Central memory CD8-positive, alpha-beta T cell (primary cell): Measurements from ENCODE around the gene ANKRD2.

Source experiments
- ATAC-seq: fragments of 150-1000 bp; cut with Tn5 transposase; replicated peaks from 2 replicates; pipeline ENCODE4 v1.10.0; 2022; ENCODE audit warnings: mild to moderate bottlenecking, moderate FRiP score, moderate number of reproducible peaks; ENCODE audit not compliant: poor library complexity, severe bottlenecking; ENCODE audit errors: extremely low read depth
- DNase-seq, 2 donors: peaks; one replicate each; pipeline ENCODE4 v3.0.0; 2021; ENCODE audit warnings: low spot score in 2 of 2
- H3K27ac Mint-ChIP-seq: one replicate; pipeline ENCODE4 v1.8.0; 2022; ENCODE audit warnings: low read depth, mild to moderate bottlenecking, moderate library complexity, mixed read lengths
- H3K27me3 Mint-ChIP-seq: one replicate; pipeline ENCODE4 v1.8.0; 2022; ENCODE audit warnings: mixed read lengths
- H3K36me3 Mint-ChIP-seq: one replicate; pipeline ENCODE4 v1.8.0; 2022; ENCODE audit warnings: mild to moderate bottlenecking, moderate library complexity, mixed read lengths; ENCODE audit not compliant: insufficient read depth
- H3K4me1 Mint-ChIP-seq: one replicate; pipeline ENCODE4 v1.8.0; 2022; ENCODE audit warnings: mixed read lengths
- H3K4me3 Mint-ChIP-seq: one replicate; pipeline ENCODE4 v1.8.0; 2022; ENCODE audit warnings: mild to moderate bottlenecking, moderate library complexity, mixed read lengths
- H3K9me3 Mint-ChIP-seq: one replicate; pipeline ENCODE4 v1.8.0; 2022; ENCODE audit warnings: mixed read lengths

ANKRD2 gene

DNA sequence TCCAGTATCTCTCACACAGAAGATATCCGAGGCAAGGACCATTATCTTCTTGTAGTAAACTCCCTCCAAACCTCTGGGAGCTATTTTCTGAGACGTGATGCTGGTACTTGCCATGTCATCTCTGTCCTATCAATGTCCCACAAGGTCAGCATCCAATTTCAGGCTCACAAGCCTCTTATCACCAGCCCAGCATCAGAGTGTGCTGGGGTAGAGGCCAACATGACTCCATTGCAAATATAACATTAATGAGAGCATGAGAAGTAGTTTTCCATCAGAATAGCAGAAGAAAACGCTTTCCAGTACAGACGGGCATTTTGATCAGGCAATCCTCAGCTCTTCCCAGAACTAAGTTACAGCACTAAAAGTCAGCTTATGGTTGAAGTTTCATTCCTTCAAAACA is 55.2 kb downstream of the ANKRD2 start:
- H3K27me3 Mint-ChIP-seq: no peaks in the 10 kb centered on the region
- no peak for DNase-seq
- no peak overlapping the region for H3K27ac Mint-ChIP-seq
- no peaks in the 10 kb centered on the region for H3K36me3 Mint-ChIP-seq
- H3K4me1 Mint-ChIP-seq: no peaks in the 10 kb centered on the region
- no peaks in the 10 kb centered on the region for H3K9me3 Mint-ChIP-seq
- ATAC-seq: no peak
- H3K4me3 Mint-ChIP-seq: no peak overlapping the region

GRCh38 chr10:97628228-97628627 is 55.6 kb downstream of the ANKRD2 start:
- DNase-seq: no peak
- H3K27me3 Mint-ChIP-seq: no peaks in the 10 kb centered on the region
- no peaks in the 10 kb centered on the region for H3K9me3 Mint-ChIP-seq
- no peak overlapping the region for H3K4me3 Mint-ChIP-seq
- H3K27ac Mint-ChIP-seq: no peak overlapping the region
- H3K4me1 Mint-ChIP-seq: peaks cover 3% of the 10 kb centered on the region
- ATAC-seq: no peak
- H3K36me3 Mint-ChIP-seq: peaks cover 1% of the 10 kb centered on the region

- no peak for DNase-seq
- H3K4me1 Mint-ChIP-seq: peaks cover 7% of the 10 kb centered on the region
- no peaks in the 10 kb centered on the region for H3K9me3 Mint-ChIP-seq
- ATAC-seq: no peak
- H3K27ac Mint-ChIP-seq: no peak overlapping the region
- H3K36me3 Mint-ChIP-seq: peaks cover 7% of the 10 kb centered on the region
- H3K4me3 Mint-ChIP-seq: no peak overlapping the region
- no peaks in the 10 kb centered on the region for H3K27me3 Mint-ChIP-seq
These were observed 56.7 kb downstream of the ANKRD2 start for GRCh38 chr10:97629289-97629688.

- H3K9me3 Mint-ChIP-seq: no peaks in the 10 kb centered on the region
- DNase-seq: no peak
- no peak overlapping the region for H3K27ac Mint-ChIP-seq
- no peak for ATAC-seq
- H3K36me3 Mint-ChIP-seq: peaks cover 7% of the 10 kb centered on the region
- no peak overlapping the region for H3K4me3 Mint-ChIP-seq
- H3K27me3 Mint-ChIP-seq: no peaks in the 10 kb centered on the region
- peaks cover 7% of the 10 kb centered on the region for H3K4me1 Mint-ChIP-seq
These were observed 58.5 kb downstream of the ANKRD2 start for GRCh38 chr10:97631098-97631497.

DNA sequence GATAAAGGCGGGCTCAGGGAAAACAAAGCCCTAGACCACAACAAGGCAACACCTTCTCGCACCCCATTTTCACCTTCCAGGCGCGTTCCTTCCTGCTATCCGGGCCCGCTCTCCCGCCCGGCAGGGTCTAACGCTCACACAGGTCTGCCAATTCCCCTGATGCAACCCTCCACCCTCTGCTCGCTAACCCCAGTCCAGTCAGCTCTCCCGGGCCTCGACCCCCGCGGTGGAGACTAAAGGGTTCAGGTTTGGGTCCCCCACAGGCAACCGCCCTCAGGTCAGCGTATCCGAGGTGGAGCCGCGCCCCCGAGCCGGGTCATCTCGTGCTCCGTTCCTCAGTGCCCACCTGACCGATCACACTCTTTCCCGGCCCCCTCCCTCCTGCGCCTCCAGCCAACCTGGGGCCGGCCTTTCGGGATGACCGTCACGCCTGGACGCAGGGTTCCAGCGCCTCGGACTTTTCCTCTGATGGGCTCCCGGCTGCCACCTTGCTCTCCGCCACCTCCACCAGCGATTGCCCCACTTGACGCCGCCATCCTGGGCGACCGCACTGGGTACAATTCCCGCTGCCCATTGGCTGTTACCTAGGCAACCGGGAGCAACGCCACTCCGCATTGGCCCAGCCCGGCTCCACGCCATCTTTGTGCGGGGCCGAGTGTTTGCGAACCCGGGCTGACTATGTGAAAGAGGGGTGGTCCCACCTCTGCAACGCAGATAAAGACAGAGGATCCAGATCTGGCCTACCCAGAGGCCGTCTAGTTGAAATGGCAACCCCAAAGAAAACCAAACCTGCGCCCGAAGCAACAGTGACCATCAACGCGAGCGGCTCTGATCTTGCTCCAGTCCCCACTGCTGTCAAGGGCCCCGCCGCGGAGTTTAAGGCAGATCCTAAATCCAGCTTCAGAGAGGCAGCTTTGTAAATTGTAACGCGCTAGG is 60.6 kb downstream of the ANKRD2 start, which contains the start of gene MORN4:
Gene MORN4 (minus strand): TSS at position 552 of the 936 bp plus-strand sequence. CDS start 13,847 bp downstream, outside the sequence.
- Mint-ChIP-seq H3K9me3 (no peaks in the 10 kb centered on the region), H3K27ac (peak within 1 kb of the TSS; percentile 62), H3K36me3 (peaks cover 7% of the 10 kb centered on the region), H3K4me3 (peak within 1 kb of the TSS; percentile 87), H3K27me3 (no peaks in the 10 kb centered on the region), H3K4me1 (peaks cover 7% of the 10 kb centered on the region)
- DNase-seq (peak; percentile 83 to 84), ATAC-seq (peak; percentile 100)
